ENCODE results near the gene INO80D. TPM values are rescaled to one million over a fixed set of nuclear protein-coding genes. Genes with fewer than 3 reads are reported as not detected.

Gene INO80D
- total and polyA plus RNA-seq, 8 donors: 0.46 to 67.1 (median 23.8) TPM

DNA sequence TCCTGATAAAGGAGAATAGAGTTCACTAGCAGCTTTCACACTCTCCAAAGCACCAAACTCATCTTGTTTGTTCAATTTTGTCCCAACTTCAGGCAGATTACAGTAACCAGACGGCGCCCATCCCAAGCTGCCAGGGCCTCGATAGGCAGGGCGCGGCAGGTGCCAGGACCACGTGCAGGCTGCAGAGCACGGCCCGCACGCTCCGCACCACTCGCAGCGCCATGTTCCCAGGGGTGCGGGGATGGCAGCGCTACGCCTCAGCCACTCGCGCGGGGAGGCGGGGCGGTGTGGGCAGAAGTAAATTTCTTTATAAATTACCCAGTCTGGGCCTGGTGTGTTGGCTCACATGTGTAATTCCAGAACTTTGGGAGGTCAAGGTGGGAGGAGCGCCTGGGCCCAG, 30.3 kb upstream of the INO80D start:
- H3K36me3 ChIP-seq: peaks cover 9 to 86% (median 51%) of the 10 kb centered on the region in 4 donors
- H3K9me3 ChIP-seq: peaks cover 0 to 6% (median 2%) of the 10 kb centered on the region in 4 donors
- no peaks in the 10 kb centered on the region for H3K4me1 ChIP-seq
- no peak overlapping the region for H3K27ac ChIP-seq
- no peaks in the 10 kb centered on the region for H3K27me3 ChIP-seq
- WGBS, 5 donors: 91 to 96% (median 95%) methylated on average over 15 to 21 of the region's 21 CpGs
- DNase-seq: no peak
- TF ChIP-seq POLR2A (IDR thresholded peaks at IDR 0.05) (no peak), EP300 (IDR thresholded peaks at IDR 0.05) (no peak), POLR2AphosphoS5 (IDR thresholded peaks at IDR 0.05) (no peak)
- TF ChIP-seq, protein P1, sequence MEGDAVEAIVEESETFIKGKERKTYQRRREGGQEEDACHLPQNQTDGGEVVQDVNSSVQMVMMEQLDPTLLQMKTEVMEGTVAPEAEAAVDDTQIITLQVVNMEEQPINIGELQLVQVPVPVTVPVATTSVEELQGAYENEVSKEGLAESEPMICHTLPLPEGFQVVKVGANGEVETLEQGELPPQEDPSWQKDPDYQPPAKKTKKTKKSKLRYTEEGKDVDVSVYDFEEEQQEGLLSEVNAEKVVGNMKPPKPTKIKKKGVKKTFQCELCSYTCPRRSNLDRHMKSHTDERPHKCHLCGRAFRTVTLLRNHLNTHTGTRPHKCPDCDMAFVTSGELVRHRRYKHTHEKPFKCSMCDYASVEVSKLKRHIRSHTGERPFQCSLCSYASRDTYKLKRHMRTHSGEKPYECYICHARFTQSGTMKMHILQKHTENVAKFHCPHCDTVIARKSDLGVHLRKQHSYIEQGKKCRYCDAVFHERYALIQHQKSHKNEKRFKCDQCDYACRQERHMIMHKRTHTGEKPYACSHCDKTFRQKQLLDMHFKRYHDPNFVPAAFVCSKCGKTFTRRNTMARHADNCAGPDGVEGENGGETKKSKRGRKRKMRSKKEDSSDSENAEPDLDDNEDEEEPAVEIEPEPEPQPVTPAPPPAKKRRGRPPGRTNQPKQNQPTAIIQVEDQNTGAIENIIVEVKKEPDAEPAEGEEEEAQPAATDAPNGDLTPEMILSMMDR (IDR thresholded peaks at IDR 0.05): no peak
- intact Hi-C loops (cut with DNase I; ENCODE audit: low total_unique reads): no loop called here
- H3K4me3 ChIP-seq: no peak overlapping the region

DNA sequence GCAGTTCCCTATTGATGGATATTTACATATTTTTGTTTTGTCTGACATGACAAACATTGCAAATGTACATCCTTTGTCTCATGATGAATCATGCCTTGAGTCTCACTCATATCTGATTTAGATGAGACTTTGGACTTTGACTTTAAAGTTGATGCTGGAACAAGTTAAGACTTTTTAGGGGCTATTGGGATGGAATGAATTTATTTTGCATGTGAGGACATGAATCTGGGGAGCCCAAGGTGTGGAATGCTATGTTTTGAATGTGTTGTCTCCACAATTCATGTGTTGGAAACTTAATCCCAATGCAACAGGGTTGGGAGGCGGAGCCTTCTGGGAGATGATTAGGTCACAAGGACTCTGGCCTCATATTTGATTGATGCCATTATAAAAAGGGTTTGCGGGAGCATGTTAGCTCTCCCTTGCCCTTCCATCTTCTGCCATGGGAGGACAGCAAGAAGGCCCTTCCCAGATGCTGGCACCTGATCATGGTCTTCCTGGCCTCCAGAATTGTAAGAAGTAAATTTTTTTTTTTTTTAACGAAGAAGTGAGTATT, 29.1 kb upstream of the INO80D start:
- intact Hi-C loops (cut with DNase I; ENCODE audit: low total_unique reads): no loop called here
- no peak overlapping the region for H3K27ac ChIP-seq
- TF ChIP-seq EP300 (IDR thresholded peaks at IDR 0.05) (no peak), POLR2AphosphoS5 (IDR thresholded peaks at IDR 0.05) (no peak), POLR2A (IDR thresholded peaks at IDR 0.05) (no peak)
- TF ChIP-seq, protein P1 (IDR thresholded peaks at IDR 0.05): no peak
- DNase-seq: no peak
- no peaks in the 10 kb centered on the region for H3K27me3 ChIP-seq
- 91 to 100% (median 96%) methylated on average over 3 of the region's 3 CpGs for WGBS, 5 donors
- H3K4me1 ChIP-seq: no peaks in the 10 kb centered on the region
- H3K4me3 ChIP-seq: no peak overlapping the region
- H3K9me3 ChIP-seq: peaks cover 0 to 5% (median 0%) of the 10 kb centered on the region in 4 donors
- peaks cover under 1 to 74% (median 39%) of the 10 kb centered on the region in 4 donors for H3K36me3 ChIP-seq

- intact Hi-C loops (cut with DNase I; ENCODE audit: low total_unique reads): no loop called here
- Histone ChIP-seq H3K27me3 (no peaks in the 10 kb centered on the region), H3K9me3 (peaks cover 0 to 5% (median 0%) of the 10 kb centered on the region in 4 donors), H3K27ac (no peak overlapping the region), H3K4me3 (no peak overlapping the region), H3K36me3 (peaks cover 0 to 55% (median 22%) of the 10 kb centered on the region in 4 donors), H3K4me1 (no peaks in the 10 kb centered on the region)
- TF ChIP-seq EP300 (IDR thresholded peaks at IDR 0.05) (no peak), POLR2A (IDR thresholded peaks at IDR 0.05) (no peak), POLR2AphosphoS5 (IDR thresholded peaks at IDR 0.05) (no peak)
- TF ChIP-seq, protein P1 (IDR thresholded peaks at IDR 0.05): no peak
- no peak for DNase-seq
- WGBS, 5 donors: 90 to 94% (median 93%) methylated on average over 7 of the region's 7 CpGs
Measured at GRCh38 chr2:206112846-206113547, 27.0 kb upstream of the INO80D start.

GRCh38 chr2:206112108-206112507, 26.1 kb upstream of the INO80D start:
- H3K36me3 ChIP-seq: peaks cover 0 to 47% (median 20%) of the 10 kb centered on the region in 4 donors
- H3K9me3 ChIP-seq: peaks cover 0 to 5% (median 0%) of the 10 kb centered on the region in 4 donors
- no peak for DNase-seq
- TF ChIP-seq, protein P1 (IDR thresholded peaks at IDR 0.05): no peak
- TF ChIP-seq POLR2AphosphoS5 (IDR thresholded peaks at IDR 0.05): no peak
- TF ChIP-seq POLR2A (IDR thresholded peaks at IDR 0.05): no peak
- TF ChIP-seq EP300 (IDR thresholded peaks at IDR 0.05): no peak
- H3K4me1 ChIP-seq: no peaks in the 10 kb centered on the region
- H3K27me3 ChIP-seq: no peaks in the 10 kb centered on the region
- H3K4me3 ChIP-seq: no peak overlapping the region
- intact Hi-C loops (cut with DNase I; ENCODE audit: low total_unique reads): no loop called here
- 89 to 100% (median 95%) methylated on average over 3 of the region's 3 CpGs for WGBS, 5 donors
- no peak overlapping the region for H3K27ac ChIP-seq

Data from stomach (tissue), 9 donors.